Motor neuron (in vitro differentiated cells): ENCODE measurements around the gene NAGPA. TPM values are rescaled to one million over a fixed set of nuclear protein-coding genes. Genes with fewer than 3 reads are reported as not detected.
A peak's percentile ranks its signal among the peaks of the same experiment; 100 is the strongest.

Source experiments
- ATAC-seq, 8 experiments: fragments of 200-7000 bp; cut with Tn5 transposase; replicated peaks in 6 of 8; 2 replicates each; pipeline ENCODE4 v1.8.0; 2021; ENCODE audit warnings: mild to moderate bottlenecking in 8 of 8, moderate library complexity in 8 of 8
- H3K27ac ChIP-seq, 2 donors: fragments of 250-450 bp; sonication (Bioruptor Pico); 2 replicates each; pipeline ENCODE4 v1.9.0; 2021; ENCODE audit warnings: antibody characterized with exemption in 2 of 2, mild to moderate bottlenecking in 2 of 2, moderate library complexity in 1 of 2
- H3K4me1 ChIP-seq, 2 donors: fragments of 250-450 bp; sonication (Bioruptor Pico); replicated peaks in 1 of 2; 2 replicates each; pipeline ENCODE4 v1.6.1; 2021; ENCODE audit warnings: antibody characterized with exemption in 2 of 2, mild to moderate bottlenecking in 2 of 2, moderate library complexity in 1 of 2
- H3K4me3 ChIP-seq, 5 donors: fragments of 250-450 bp; sonication (Bioruptor Pico); 2 replicates each; pipeline ENCODE4 v1.9.0; 2021; ENCODE audit warnings: antibody characterized with exemption in 5 of 5, mild to moderate bottlenecking in 5 of 5, moderate library complexity in 4 of 5
- WGBS, 10 experiments: fragments of 450-650 bp; shearing (Covaris generic); methylation state at CpG; one replicate each; pipeline ENCODE4 v1.0.0; 2022; 5-methylcytosine and 5-hydroxymethylcytosine counted together
- in situ Hi-C, 9 experiments: fragments of 400-800 bp; cut with MboI; loops; one replicate each; pipeline ENCODE4 v1.15.0; 2021; ENCODE audit warnings: low sequenced_read_pairs in 9 of 9, low pct_unique_long_range_greater_than_20kb in 2 of 9; ENCODE audit not compliant: unreplicated experiment in 9 of 9
- total RNA-seq, 8 experiments: library from RNA; unstranded; fragments of 300-600 nt; gene quantifications; 2 replicates each; pipeline versions ENCODE4 v1.2.3 to v1.2.4, GENCODE V29; 2022

NAGPA gene
- total RNA-seq, 8 experiments from 2014 or later, result 1.5 to 18.7 (median 6.5) TPM

GRCh38 chr16:4984174-4984990 lies 49.4 kb downstream of the NAGPA start:
- H3K4me3 ChIP-seq, result no peak overlapping the region
- no peak for ATAC-seq
- H3K27ac ChIP-seq, result no peak overlapping the region
- in situ Hi-C loops, result no loop called here
- H3K4me1 ChIP-seq, result no peaks in the 10 kb centered on the region
- WGBS, 10 experiments, result 23 to 84% (median 52%) methylated on average over 1 to 4 of the region's 5 CpGs

GRCh38 chr16:4982056-4982867 lies 51.5 kb downstream of the NAGPA start:
- H3K27ac ChIP-seq, result no peak overlapping the region
- peak in 1 of 8 experiments; percentile 22 for ATAC-seq
- no peaks in the 10 kb centered on the region for H3K4me1 ChIP-seq
- no peak overlapping the region for H3K4me3 ChIP-seq
- WGBS, 10 experiments, result 25 to 78% (median 51%) methylated on average over 2 to 7 of the region's 20 CpGs; no CpG with 5 or more reads in 6 of the 10 experiments
- in situ Hi-C loops, result no loop called here

- Histone ChIP-seq H3K4me3 (no peak overlapping the region), H3K27ac (no peak overlapping the region), H3K4me1 (no peaks in the 10 kb centered on the region)
- in situ Hi-C loops, result no loop called here
- ATAC-seq, result no peak
- WGBS, 10 experiments, result 80 to 100% (median 87%) methylated on average over 1 to 5 of the region's 7 CpGs; no CpG with 5 or more reads in 4 of the 10 experiments
Observed at GRCh38 chr16:4981473-4981872, 52.3 kb downstream of the NAGPA start.

- ATAC-seq, result no peak
- Histone ChIP-seq H3K27ac (no peak overlapping the region), H3K4me1 (no peaks in the 10 kb centered on the region), H3K4me3 (no peak overlapping the region)
- in situ Hi-C loops, result no loop called here
- WGBS, 10 experiments, result 20 to 100% (median 74%) methylated on average over 1 to 4 of the region's 10 CpGs; no CpG with 5 or more reads in 4 of the 10 experiments
Observed at GRCh38 chr16:4980691-4981090, 53.0 kb downstream of the NAGPA start.

GRCh38 chr16:4979736-4980660 lies 53.7 kb downstream of the NAGPA start:
- ATAC-seq, result no peak
- Histone ChIP-seq H3K27ac (no peak overlapping the region), H3K4me3 (no peak overlapping the region), H3K4me1 (no peaks in the 10 kb centered on the region)
- WGBS, 10 experiments, result 48 to 93% (median 84%) methylated on average over 2 to 19 of the region's 25 CpGs; no CpG with 5 or more reads in 1 of the 10 experiments
- in situ Hi-C loops, result no loop called here

GRCh38 chr16:4979164-4979563 lies 54.6 kb downstream of the NAGPA start:
- Histone ChIP-seq H3K4me3 (no peak overlapping the region), H3K4me1 (no peaks in the 10 kb centered on the region), H3K27ac (no peak overlapping the region)
- in situ Hi-C loops, result no loop called here
- WGBS, 10 experiments, result 69 to 100% (median 90%) methylated on average over 1 to 6 of the region's 7 CpGs; no CpG with 5 or more reads in 4 of the 10 experiments
- ATAC-seq, result no peak

GRCh38 chr16:4976611-4977145 lies 57.1 kb downstream of the NAGPA start:
- 49 to 100% (median 78%) methylated on average over 1 to 4 of the region's 5 CpGs; no CpG with 5 or more reads in 4 of the 10 experiments for WGBS, 10 experiments
- in situ Hi-C loops, result no loop called here
- ATAC-seq, result no peak
- no peak overlapping the region for H3K27ac ChIP-seq
- H3K4me1 ChIP-seq, result peaks cover 11 to 12% of the 10 kb centered on the region in 2 donors
- H3K4me3 ChIP-seq, result no peak overlapping the region

GRCh38 chr16:4976079-4976478 lies 57.7 kb downstream of the NAGPA start:
- H3K27ac ChIP-seq, result no peak overlapping the region
- in situ Hi-C loops, result no loop called here
- H3K4me3 ChIP-seq, result no peak overlapping the region
- peaks cover 11 to 12% of the 10 kb centered on the region in 2 donors for H3K4me1 ChIP-seq
- WGBS, 10 experiments, result 20 to 100% (median 69%) methylated on average over 1 to 2 of the region's 2 CpGs; no CpG with 5 or more reads in 6 of the 10 experiments
- ATAC-seq, result no peak

Other genes with a start within 250 kb of the NAGPA start
- gene SEPTIN12, start 245.6 kb downstream of the NAGPA start, total RNA-seq, result 1 to 10 TPM in 2 of 8 experiments, under 1 TPM in 2, not detected in 4; 0.61 to 1.3 (median 1.0) TPM
- 1 to 10 TPM in 3 of 8 experiments, under 1 TPM in 4, not detected in 1; 0.71 to 2.1 (median 0.98) TPM for gene SMIM22, start 238.6 kb downstream of the NAGPA start, total RNA-seq
- gene ROGDI, start 231.3 kb downstream of the NAGPA start, total RNA-seq, result 10 to 100 TPM; 19.1 to 45.1 (median 35.4) TPM
- gene GLYR1, start 186.6 kb downstream of the NAGPA start, total RNA-seq, result 100 to 1,000 TPM in 1 of 8 experiments, 10 to 100 TPM in 7; 36.4 to 101 (median 49.5) TPM
- 10 to 100 TPM; 14.0 to 43.7 (median 24.2) TPM for gene UBN1, start 186.5 kb downstream of the NAGPA start, total RNA-seq
- gene PPL, start 96.8 kb downstream of the NAGPA start, total RNA-seq, result 100 to 1,000 TPM in 1 of 8 experiments, 10 to 100 TPM in 2, 1 to 10 TPM in 4, under 1 TPM in 1; 0.92 to 357 (median 3.6) TPM
- 1 to 10 TPM in 4 of 8 experiments, under 1 TPM in 4; 0.04 to 2.0 (median 1.0) TPM for gene SEC14L5, start 75.6 kb downstream of the NAGPA start, total RNA-seq
- gene C16orf89, start 32.0 kb upstream of the NAGPA start, total RNA-seq, result 10 to 100 TPM in 1 of 8 experiments, 1 to 10 TPM in 4, under 1 TPM in 3; 0.33 to 34.3 (median 1.7) TPM
- gene ALG1, start 37.9 kb upstream of the NAGPA start, total RNA-seq, result 10 to 100 TPM in 7 of 8 experiments, 1 to 10 TPM in 1; 6.6 to 43.8 (median 18.4) TPM
- 10 to 100 TPM in 7 of 8 experiments, 1 to 10 TPM in 1; 6.7 to 29.8 (median 14.1) TPM for gene EEF2KMT, start 63.9 kb upstream of the NAGPA start, total RNA-seq